ENCODE data around the gene GTF2A1.
A peak's percentile ranks its signal among the peaks of the same experiment; 100 is the strongest.

Gene GTF2A1

DNA sequence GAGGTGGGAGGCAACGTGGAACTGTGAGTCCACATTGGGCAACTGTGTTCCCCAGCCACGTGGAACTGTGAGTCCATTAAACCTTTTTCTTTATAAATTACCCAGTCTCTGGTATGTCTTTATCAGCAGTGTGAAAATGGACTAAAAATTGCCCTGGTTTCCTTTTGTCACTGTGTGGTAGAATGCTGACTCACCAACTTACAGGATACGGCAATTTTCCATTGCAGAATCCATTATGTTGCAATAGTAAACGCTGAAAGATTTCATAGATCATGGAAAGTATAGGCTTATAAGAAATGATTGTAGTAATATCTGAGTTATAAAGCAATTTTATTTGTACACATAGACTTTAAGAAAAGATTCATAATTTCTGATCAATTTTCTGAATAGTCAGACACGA is 93.0 kb downstream of the GTF2A1 start:
- peak; percentile 43 for DNase-seq

DNA sequence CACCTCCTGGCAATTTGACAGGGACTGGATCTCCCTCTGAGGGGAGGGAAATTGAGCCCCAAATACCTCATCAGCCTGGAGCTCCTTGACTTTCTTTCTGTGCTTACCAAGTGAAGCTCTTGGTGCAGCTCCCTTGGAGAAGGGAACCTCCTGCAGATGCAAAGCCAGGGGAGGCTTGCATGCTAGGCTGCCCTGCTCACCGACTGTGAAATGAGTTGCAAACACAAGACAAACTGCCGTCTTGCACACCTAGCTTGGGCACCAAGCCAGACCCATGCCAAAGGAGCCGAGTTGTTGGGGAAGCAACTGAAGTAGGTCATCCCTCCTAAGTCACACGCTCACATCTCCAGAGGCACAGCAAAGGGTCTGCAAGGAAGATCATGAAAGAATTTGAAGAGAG is 95.2 kb downstream of the GTF2A1 start:
- DNase-seq: no peak
